Suprapubic skin (tissue), 4 donors: ENCODE measurements around the gene SKAP1.

Experiments
- EP300 ChIP-seq: sonication (generic); formaldehyde crosslinking; IDR thresholded peaks from one replicate; pipeline ENCODE4 v1.6.1; 2017; ENCODE audit warnings: antibody characterized with exemption
- POLR2A ChIP-seq, 2 donors: fragments of 450-650 bp; IDR thresholded peaks; one replicate each; pipeline ENCODE4 v1.6.1; 2017; ENCODE audit warnings: antibody characterized with exemption in 2 of 2, mild to moderate bottlenecking in 2 of 2, moderate library complexity in 2 of 2
- POLR2AphosphoS5 ChIP-seq, 3 donors: sonication (generic); formaldehyde crosslinking; IDR thresholded peaks; one replicate each; pipeline ENCODE4 v1.6.1; 2017; ENCODE audit warnings: antibody characterized with exemption in 3 of 3
- TF ChIP-seq, protein P1 (sequence below), 2 donors: fragments of 200-600 bp in 1 of 2; fragments of 450-650 bp in 1 of 2; sonication (generic) in 1 of 2; IDR thresholded peaks; one replicate each; pipeline ENCODE4 v1.5.1; 2016 to 2019; ENCODE audit warnings: antibody characterized with exemption in 2 of 2, mild to moderate bottlenecking in 1 of 2, moderate library complexity in 1 of 2

DNA sequence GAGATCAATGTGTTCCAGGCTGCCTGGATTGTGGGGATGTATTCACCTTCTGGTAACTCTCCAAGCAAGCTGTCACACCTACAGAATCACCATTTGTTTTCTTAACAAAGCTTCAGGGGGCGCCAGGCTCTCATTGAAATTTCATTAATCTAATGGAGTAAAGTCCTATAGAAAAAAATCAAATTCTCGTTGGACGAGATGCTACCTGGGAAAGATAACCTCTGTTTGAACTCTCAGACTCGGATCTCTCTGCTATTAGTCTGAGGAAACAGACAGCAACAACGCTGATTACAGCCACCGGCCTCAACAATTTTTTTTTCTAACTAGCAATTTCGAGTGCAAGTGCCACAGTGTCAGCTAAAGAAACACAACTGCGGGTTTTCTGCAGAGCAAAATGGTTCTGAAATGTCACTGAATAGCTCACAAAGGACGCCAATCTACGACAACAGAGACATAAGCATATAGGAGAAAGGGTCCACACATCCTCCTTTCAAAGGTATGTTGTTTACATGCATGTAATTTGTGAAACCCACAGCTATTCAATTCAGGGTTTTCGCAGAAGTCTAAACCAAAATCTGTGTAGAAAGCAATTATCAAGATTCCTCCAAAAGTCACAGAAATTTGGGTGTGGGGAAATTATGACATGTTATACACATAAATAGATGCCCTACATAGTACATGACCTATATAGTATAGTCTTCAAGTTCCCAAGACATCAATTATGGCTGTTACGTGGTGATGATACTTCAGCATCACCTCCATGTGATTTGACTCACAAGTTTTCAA lies 135.8 kb downstream of the SKAP1 start:
- TF ChIP-seq, protein P1, sequence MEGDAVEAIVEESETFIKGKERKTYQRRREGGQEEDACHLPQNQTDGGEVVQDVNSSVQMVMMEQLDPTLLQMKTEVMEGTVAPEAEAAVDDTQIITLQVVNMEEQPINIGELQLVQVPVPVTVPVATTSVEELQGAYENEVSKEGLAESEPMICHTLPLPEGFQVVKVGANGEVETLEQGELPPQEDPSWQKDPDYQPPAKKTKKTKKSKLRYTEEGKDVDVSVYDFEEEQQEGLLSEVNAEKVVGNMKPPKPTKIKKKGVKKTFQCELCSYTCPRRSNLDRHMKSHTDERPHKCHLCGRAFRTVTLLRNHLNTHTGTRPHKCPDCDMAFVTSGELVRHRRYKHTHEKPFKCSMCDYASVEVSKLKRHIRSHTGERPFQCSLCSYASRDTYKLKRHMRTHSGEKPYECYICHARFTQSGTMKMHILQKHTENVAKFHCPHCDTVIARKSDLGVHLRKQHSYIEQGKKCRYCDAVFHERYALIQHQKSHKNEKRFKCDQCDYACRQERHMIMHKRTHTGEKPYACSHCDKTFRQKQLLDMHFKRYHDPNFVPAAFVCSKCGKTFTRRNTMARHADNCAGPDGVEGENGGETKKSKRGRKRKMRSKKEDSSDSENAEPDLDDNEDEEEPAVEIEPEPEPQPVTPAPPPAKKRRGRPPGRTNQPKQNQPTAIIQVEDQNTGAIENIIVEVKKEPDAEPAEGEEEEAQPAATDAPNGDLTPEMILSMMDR (IDR thresholded peaks at IDR 0.05): no peak
- no peak for TF ChIP-seq POLR2AphosphoS5 (IDR thresholded peaks at IDR 0.05)
- no peak for TF ChIP-seq POLR2A (IDR thresholded peaks at IDR 0.05)
- no peak for TF ChIP-seq EP300
